HepG2 (cell line): ENCODE measurements around the gene TTC28. TPM values are rescaled to one million over a fixed set of nuclear protein-coding genes. Genes with fewer than 3 reads are reported as not detected.
"Not testable (repeated sequence)": the region's sequence is repeated elsewhere in the genome, so short reads cannot be mapped to it uniquely, and the experiment has no call there.

Experiments
- ATAC-seq: fragments of 200-7000 bp; cut with Tn5 transposase; 3 replicates; pipeline ENCODE4 v1.9.1; 2020; ENCODE audit warnings: mild to moderate bottlenecking, moderate library complexity
- BruUV-seq: library from RNA; stranded (reverse); fragments of 400-500 nt; replicated peaks from 2 replicates; lab custom pipeline; 2021; lab: Mats Ljungman, UMichigan
- CTCF ChIA-PET: fragments of 300-600 bp; formaldehyde crosslinking; extraction: SDS; loops from one replicate; lab custom pipeline; 2021; ENCODE audit warnings: low total read pairs, inconsistent platforms, low intra/inter-chr PET ratio; lab: Yijun Ruan, JAX
- POLR2A ChIA-PET: fragments of 350-600 bp; sonication (Branson Sonifier 250); formaldehyde crosslinking; loops from one replicate; lab custom pipeline; 2020; ENCODE audit warnings: antibody characterized with exemption, inconsistent platforms; lab: Yijun Ruan, JAX
- DNase-seq: peaks from one replicate; pipeline ENCODE4 v3.0.0-alpha.2; 2015; ENCODE audit warnings: low spot score
- FAIRE-seq: peaks from 3 replicates; lab custom pipeline; 2011; peaks lifted over from hg19 to GRCh38; lab: Jason Lieb, UNC
- H2AFZ ChIP-seq: one replicate; pipeline ENCODE4 v1.6.1; 2011; ENCODE audit warnings: low read length, inconsistent platforms
- H3K27ac ChIP-seq: fragments of 300-600 bp; 3 replicates; pipeline ENCODE4 v1.8.0; 2011; ENCODE audit warnings: mixed run types, mild to moderate bottlenecking, mixed read lengths, low read length, inconsistent platforms; ENCODE audit not compliant: insufficient read depth; ENCODE audit errors: extremely low read length
- H3K27me3 ChIP-seq, 2 experiments: fragments of 200-600 bp in 1 of 2; 2 replicates in 1 of 2; 3 replicates in 1 of 2; pipeline versions ENCODE4 v1.6.0 to v1.8.0; 2011; ENCODE audit warnings: low read length in 2 of 2, mild to moderate bottlenecking in 2 of 2, moderate library complexity in 2 of 2, inconsistent platforms in 1 of 2; ENCODE audit not compliant: insufficient read depth in 2 of 2, control insufficient read depth in 1 of 2
- H3K36me3 ChIP-seq, 2 experiments: fragments of 200-600 bp in 1 of 2; replicated peaks in 1 of 2; 2 replicates in 1 of 2; 3 replicates in 1 of 2; pipeline versions ENCODE4 v1.5.1 to v1.8.0; 2011; ENCODE audit warnings: low read length in 2 of 2, inconsistent platforms in 1 of 2; ENCODE audit not compliant: insufficient read depth in 2 of 2, control insufficient read depth in 1 of 2
- H3K4me1 ChIP-seq: 2 replicates; pipeline ENCODE4 v1.5.1; 2012; ENCODE audit warnings: low read length, inconsistent platforms; ENCODE audit not compliant: insufficient read depth
- H3K4me2 ChIP-seq: 2 replicates; pipeline ENCODE4 v1.6.0; 2011; ENCODE audit warnings: low read depth, low read length, inconsistent platforms
- H3K4me3 ChIP-seq, 3 experiments: fragments of 200-600 bp in 1 of 3; sonication (generic), shearing (Covaris generic) in 1 of 3; replicated peaks in 1 of 3; 2 replicates each; pipeline ENCODE4 v1.5.1; 2011 to 2016; ENCODE audit warnings: low read length in 3 of 3, inconsistent platforms in 2 of 3, low read depth in 2 of 3, mild to moderate bottlenecking in 2 of 3, control low read depth in 1 of 3, mixed read lengths in 1 of 3; ENCODE audit not compliant: insufficient read depth in 1 of 3
- H3K79me2 ChIP-seq: one replicate; pipeline ENCODE4 v1.6.1; 2011; ENCODE audit warnings: low read length, inconsistent platforms; ENCODE audit not compliant: insufficient read depth
- H3K9ac ChIP-seq: 2 replicates; pipeline ENCODE4 v1.6.0; 2011; ENCODE audit warnings: mild to moderate bottlenecking, low read depth, low read length, inconsistent platforms; ENCODE audit not compliant: insufficient read depth
- H3K9me3 ChIP-seq: 2 replicates; pipeline ENCODE4 v1.5.1; 2012; ENCODE audit warnings: mild to moderate bottlenecking, low read length
- H4K20me1 ChIP-seq: 2 replicates; pipeline ENCODE4 v1.6.0; 2011; ENCODE audit warnings: inconsistent platforms, mild to moderate bottlenecking, low read length, moderate library complexity; ENCODE audit not compliant: insufficient read depth
- ATRX ChIP-seq: sonication (generic); formaldehyde crosslinking; IDR thresholded peaks from 2 replicates; pipeline ENCODE4 v1.4.0; 2020; ENCODE audit warnings: missing genetic modification reagents, borderline replicate concordance
- HMG20A ChIP-seq: IDR thresholded peaks from 2 replicates; pipeline ENCODE4 v1.6.1; 2016; ENCODE audit warnings: borderline replicate concordance
- KDM5A ChIP-seq: fragments of 200-600 bp; sonication (generic); IDR thresholded peaks from 2 replicates; pipeline ENCODE4 v1.7.0; 2018; ENCODE audit warnings: antibody characterized with exemption, mild to moderate bottlenecking, low read length, borderline replicate concordance
- KLF13 ChIP-seq: sonication (generic); formaldehyde crosslinking; IDR thresholded peaks from 2 replicates; pipeline ENCODE4 v1.4.0; 2020; ENCODE audit warnings: mild to moderate bottlenecking, missing genetic modification reagents
- KMT2B ChIP-seq: IDR thresholded peaks from 2 replicates; pipeline ENCODE4 v1.6.1; 2016; ENCODE audit warnings: missing genetic modification reagents, missing compliant biosample characterization
- MLLT10 ChIP-seq: sonication (generic); formaldehyde crosslinking; IDR thresholded peaks from 2 replicates; pipeline ENCODE4 v1.4.0; 2020; ENCODE audit warnings: missing genetic modification reagents
- NCOA1 ChIP-seq: sonication (generic); formaldehyde crosslinking; IDR thresholded peaks from 2 replicates; pipeline ENCODE4 v1.9.0; 2021; ENCODE audit warnings: missing genetic modification reagents
- NFE2 ChIP-seq: sonication (generic); formaldehyde crosslinking; IDR thresholded peaks from 2 replicates; pipeline ENCODE4 v1.4.0; 2020; ENCODE audit warnings: missing genetic modification reagents
- SKIL ChIP-seq: sonication (generic); formaldehyde crosslinking; IDR thresholded peaks from 2 replicates; pipeline ENCODE4 v1.8.0; 2022; ENCODE audit warnings: missing genetic modification reagents, mild to moderate bottlenecking, moderate library complexity, borderline replicate concordance
- SMARCE1 ChIP-seq: fragments of 450-650 bp; IDR thresholded peaks from 2 replicates; pipeline ENCODE4 v1.6.1; 2017; ENCODE audit warnings: borderline replicate concordance
- TARDBP ChIP-seq: sonication (generic); formaldehyde crosslinking; IDR thresholded peaks from 2 replicates; pipeline ENCODE4 v1.8.0; 2022; ENCODE audit warnings: mild to moderate bottlenecking, missing genetic modification reagents
- ZBTB21 ChIP-seq: sonication (generic); formaldehyde crosslinking; IDR thresholded peaks from 2 replicates; pipeline ENCODE4 v1.4.0; 2020; ENCODE audit warnings: missing genetic modification reagents
- ZNF253 ChIP-seq: sonication (generic); formaldehyde crosslinking; IDR thresholded peaks from 2 replicates; pipeline ENCODE4 v1.8.0; 2022; ENCODE audit warnings: mild to moderate bottlenecking, missing genetic modification reagents, borderline replicate concordance
- ZNF577 ChIP-seq: sonication (generic); formaldehyde crosslinking; IDR thresholded peaks from 2 replicates; pipeline ENCODE4 v1.4.0; 2020; ENCODE audit warnings: mild to moderate bottlenecking, low read depth, missing genetic modification reagents, borderline replicate concordance
- WGBS: methylation state at CpG from one replicate; pipeline ENCODE4 v1.1.6; 2017; ENCODE audit warnings: low lambda C conversion rate; 5-methylcytosine and 5-hydroxymethylcytosine counted together
- in situ Hi-C: cut with HindIII; loops from 2 replicates; pipeline ENCODE4 v1.10.0; 2017; ENCODE audit warnings: low pct_unique_long_range_greater_than_20kb; ENCODE audit not compliant: extremely low pct_ligation_motif_present
- intact Hi-C: fragments of 100-400 bp; cut with micrococcal nuclease; formaldehyde crosslinking; loops from one replicate; pipeline ENCODE4 v1.10.0; 2022; ENCODE audit not compliant: unreplicated experiment
- polyA plus RNA-seq, 8 experiments: library from polyadenylated mRNA; depleted of rRNA in 3 of 8; stranded (reverse) in 7 of 8; unstranded in 1 of 8; fragments of >200 nt; fragmentation: Illumina TruSeq in 4 of 8; extraction: Trizol in 4 of 8; gene quantifications; 2 replicates each; pipeline versions ENCODE4 v1.2.1 to v1.2.3, GENCODE V29; 2011 to 2016; ENCODE audit warnings: low read depth in 4 of 8, missing spikeins in 1 of 8, mixed read lengths in 1 of 8; ENCODE audit not compliant: insufficient read depth in 1 of 8
- total RNA-seq, 5 experiments: library from RNA; depleted of rRNA; stranded (reverse); fragments of >200 nt; fragmentation: Illumina TruSeq; extraction: Trizol; gene quantifications; 2 replicates each; pipeline ENCODE4 v1.2.3, GENCODE V29; 2016; ENCODE audit warnings: low read depth in 1 of 5
- TF ChIP-seq, protein P1 (sequence below): sonication (generic); formaldehyde crosslinking; IDR thresholded peaks from 2 replicates; pipeline ENCODE4 v1.5.1; 2020; ENCODE audit warnings: mild to moderate bottlenecking, missing genetic modification reagents, moderate library complexity
- TF ChIP-seq, protein P2 (sequence below): sonication (generic); formaldehyde crosslinking; IDR thresholded peaks from 2 replicates; pipeline ENCODE4 v1.4.0; 2020; ENCODE audit warnings: missing genetic modification reagents

TTC28 gene
- total and polyA plus RNA-seq, 2 of the 13 experiments (the other 11 are each of a cell fraction or from before 2014, with no cell fraction given) = 4.2 to 13.1 TPM

- H3K27me3 ChIP-seq, H3K9ac ChIP-seq, in situ Hi-C loops, H3K4me2 ChIP-seq, H3K27ac ChIP-seq, H3K36me3 ChIP-seq, POLR2A ChIA-PET, FAIRE-seq, H3K4me3 ChIP-seq, H2AFZ ChIP-seq, H3K79me2 ChIP-seq, H3K9me3 ChIP-seq, H3K4me1 ChIP-seq, intact Hi-C loops, DNase-seq, CTCF ChIA-PET, ATAC-seq, H4K20me1 ChIP-seq, BruUV-seq: not testable (repeated sequence)
- 100% methylated on average over 1 of the region's 2 CpGs for WGBS
These were observed 188.4 kb downstream of the TTC28 start for GRCh38 chr22:28491289-28491688.

DNA sequence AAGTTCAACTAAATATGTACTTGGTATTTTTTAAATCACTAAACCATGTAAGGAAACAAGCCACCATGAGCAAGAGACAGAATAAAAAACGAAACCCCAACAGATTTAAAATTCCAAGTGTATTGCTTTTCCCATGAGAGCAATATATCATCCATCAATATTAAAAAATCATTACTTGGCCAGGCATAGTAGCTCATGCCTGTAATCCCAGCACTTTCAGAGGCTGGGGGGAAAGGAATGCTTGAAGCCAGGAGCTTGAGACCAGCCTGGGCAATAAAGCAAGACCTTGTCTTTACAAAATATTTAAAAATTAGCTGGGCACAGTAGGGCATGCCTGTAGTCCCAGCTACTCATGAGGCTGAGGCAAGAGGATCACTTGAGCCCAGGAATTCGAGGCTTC lies 190.8 kb downstream of the TTC28 start:
- in situ Hi-C loops = no loop called here
- ChIA-PET CTCF (no interaction called here), POLR2A (no interaction called here)
- H3K27ac ChIP-seq = no peak overlapping the region
- no peaks in the 10 kb centered on the region for H3K27me3 ChIP-seq
- 80% methylated on average over 2 of the region's 2 CpGs for WGBS
- no TSS peak for BruUV-seq
- ATAC-seq = no peak
- no peaks in the 10 kb centered on the region for H3K9me3 ChIP-seq
- DNase-seq = no peak
- H3K4me2 ChIP-seq = no peak overlapping the region
- intact Hi-C loops = loop anchor here (1.0 kb wide), 1 partner anchor 10 kb away; no protein-coding TSS in a partner anchor
- FAIRE-seq = no peak
- H4K20me1 ChIP-seq = no peaks in the 10 kb centered on the region
- H3K36me3 ChIP-seq = no peaks in the 10 kb centered on the region
- no peak overlapping the region for H3K4me3 ChIP-seq
- no peaks in the 10 kb centered on the region for H3K4me1 ChIP-seq
- no peak overlapping the region for H2AFZ ChIP-seq
- no peaks in the 10 kb centered on the region for H3K79me2 ChIP-seq
- no peak overlapping the region for H3K9ac ChIP-seq
- TF ChIP-seq ATRX (CRISPR knock-in tag) (no peak), ZBTB21 (no peak), NCOA1 (CRISPR knock-in tag) (no peak), KLF13 (no peak), SMARCE1 (no peak), HMG20A (no peak), KMT2B (CRISPR knock-in tag) (no peak), ZNF577 (no peak), NFE2 (CRISPR knock-in tag) (no peak), ZNF253 (CRISPR knock-in tag) (no peak), MLLT10 (no peak), KDM5A (no peak), TARDBP (CRISPR knock-in tag) (no peak), SKIL (CRISPR knock-in tag) (no peak)
- TF ChIP-seq, protein P1, sequence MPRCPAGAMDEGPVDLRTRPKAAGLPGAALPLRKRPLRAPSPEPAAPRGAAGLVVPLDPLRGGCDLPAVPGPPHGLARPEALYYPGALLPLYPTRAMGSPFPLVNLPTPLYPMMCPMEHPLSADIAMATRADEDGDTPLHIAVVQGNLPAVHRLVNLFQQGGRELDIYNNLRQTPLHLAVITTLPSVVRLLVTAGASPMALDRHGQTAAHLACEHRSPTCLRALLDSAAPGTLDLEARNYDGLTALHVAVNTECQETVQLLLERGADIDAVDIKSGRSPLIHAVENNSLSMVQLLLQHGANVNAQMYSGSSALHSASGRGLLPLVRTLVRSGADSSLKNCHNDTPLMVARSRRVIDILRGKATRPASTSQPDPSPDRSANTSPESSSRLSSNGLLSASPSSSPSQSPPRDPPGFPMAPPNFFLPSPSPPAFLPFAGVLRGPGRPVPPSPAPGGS (CRISPR knock-in tag) = no peak
- TF ChIP-seq, protein P2, sequence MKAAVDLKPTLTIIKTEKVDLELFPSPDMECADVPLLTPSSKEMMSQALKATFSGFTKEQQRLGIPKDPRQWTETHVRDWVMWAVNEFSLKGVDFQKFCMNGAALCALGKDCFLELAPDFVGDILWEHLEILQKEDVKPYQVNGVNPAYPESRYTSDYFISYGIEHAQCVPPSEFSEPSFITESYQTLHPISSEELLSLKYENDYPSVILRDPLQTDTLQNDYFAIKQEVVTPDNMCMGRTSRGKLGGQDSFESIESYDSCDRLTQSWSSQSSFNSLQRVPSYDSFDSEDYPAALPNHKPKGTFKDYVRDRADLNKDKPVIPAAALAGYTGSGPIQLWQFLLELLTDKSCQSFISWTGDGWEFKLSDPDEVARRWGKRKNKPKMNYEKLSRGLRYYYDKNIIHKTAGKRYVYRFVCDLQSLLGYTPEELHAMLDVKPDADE = no peak
